ENCODE data around the gene DIP2C.

GRCh38 chr10:277963-278362 lies 411.5 kb downstream of the DIP2C start:
- no peak for TF ChIP-seq CTCF (IDR thresholded peaks at IDR 0.05)
- no peak for TF ChIP-seq POLR2A (IDR thresholded peaks at IDR 0.05)
